ENCODE measurements around the gene MAPK10.
"Not testable (repeated sequence)": the region's sequence is repeated elsewhere in the genome, so short reads cannot be mapped to it uniquely, and the experiment has no call there.

The MAPK10 gene

DNA sequence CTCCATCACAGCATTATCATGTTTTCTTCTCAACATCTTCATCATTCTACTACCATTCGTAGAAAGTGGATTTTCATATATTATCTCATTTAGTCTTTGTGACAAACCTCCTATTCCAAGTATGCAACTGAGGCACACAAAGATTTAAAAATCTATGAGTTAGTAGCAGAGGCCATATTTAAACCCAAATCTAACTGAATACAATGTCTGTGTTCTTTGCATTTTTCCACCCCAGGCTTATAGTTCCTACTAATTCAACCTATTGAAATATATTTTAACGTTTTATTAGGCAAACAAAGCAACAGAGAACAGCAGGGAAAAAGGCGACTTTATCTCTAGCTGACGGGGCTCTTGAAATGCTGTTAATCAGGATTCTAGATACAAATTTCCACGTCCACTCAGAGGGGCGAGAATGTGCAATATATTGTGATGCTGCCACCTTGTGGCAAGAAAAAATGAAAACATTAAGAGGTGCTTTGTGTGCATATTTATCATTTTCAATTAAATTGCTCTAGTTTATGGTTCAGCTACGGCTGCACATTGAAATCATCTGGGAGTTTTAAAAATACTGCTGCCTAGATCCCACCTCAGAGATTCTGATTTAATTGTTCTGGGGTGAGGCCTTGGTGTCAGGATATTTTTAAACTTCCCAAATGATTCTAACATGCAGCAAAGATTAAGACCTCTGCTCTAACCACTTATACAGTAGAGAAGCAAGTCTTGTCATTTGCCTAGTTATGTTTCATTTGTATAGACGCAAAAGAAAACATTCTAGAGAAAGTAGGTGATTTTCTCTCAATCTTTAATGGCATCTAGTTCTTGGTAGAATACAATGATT, 315.9 kb downstream of the MAPK10 start:
- Histone ChIP-seq H3K27ac (ENCODE audit: low read depth, low read length) (no peak overlapping the region), H3K9me3 (ENCODE audit: control insufficient read depth in 5 of 5, low read length in 5 of 5) (no peaks in the 10 kb centered on the region), H3K4me1 (ENCODE audit: control insufficient read depth in 5 of 5, insufficient read depth in 5 of 5, low read length in 5 of 5) (peaks cover 0 to 4% (median 3%) of the 10 kb centered on the region in 5 donors), H3K36me3 (ENCODE audit: control insufficient read depth in 5 of 5, insufficient read depth in 5 of 5, low read length in 5 of 5) (peaks cover 0 to 4% (median 0%) of the 10 kb centered on the region in 5 donors), H3K27me3 (ENCODE audit: control insufficient read depth in 5 of 5, insufficient read depth in 4 of 5, low read length in 5 of 5) (no peaks in the 10 kb centered on the region), H3K9ac (ENCODE audit: low read length in 5 of 5) (no peak overlapping the region), H3K4me3 (ENCODE audit: low read depth in 1 of 5, low read length in 5 of 5) (peak overlapping the region in 1 of 5 donors; percentile 35)

DNA sequence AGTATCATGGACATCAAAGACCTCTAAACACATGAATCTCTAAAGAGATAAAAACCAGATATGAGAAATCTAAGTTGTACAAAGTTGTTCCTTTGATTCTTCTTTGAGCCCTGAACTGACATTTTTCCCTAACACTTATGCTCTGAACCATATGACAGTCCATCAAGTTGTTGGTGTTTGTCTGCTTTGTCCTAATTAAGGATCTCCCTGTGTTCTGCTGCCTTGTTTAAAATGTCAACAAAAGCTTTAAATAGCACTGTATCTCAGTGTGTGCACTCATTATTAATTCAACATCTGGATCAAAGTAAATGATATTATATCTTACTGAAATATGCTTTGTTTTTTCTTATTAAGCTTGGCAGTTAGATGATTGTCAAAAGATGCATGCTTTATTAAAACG, 321.8 kb downstream of the MAPK10 start:
- Histone ChIP-seq H3K9me3 (ENCODE audit: control insufficient read depth in 5 of 5, low read length in 5 of 5) (no peaks in the 10 kb centered on the region), H3K27ac (ENCODE audit: low read depth, low read length) (no peak overlapping the region), H3K4me3 (ENCODE audit: low read depth in 1 of 5, low read length in 5 of 5) (no peak overlapping the region), H3K9ac (ENCODE audit: low read length in 5 of 5) (no peak overlapping the region), H3K4me1 (ENCODE audit: control insufficient read depth in 5 of 5, insufficient read depth in 5 of 5, low read length in 5 of 5) (peaks cover 0 to 10% (median 8%) of the 10 kb centered on the region in 5 donors), H3K36me3 (ENCODE audit: control insufficient read depth in 5 of 5, insufficient read depth in 5 of 5, low read length in 5 of 5) (peaks cover 0 to 4% (median 0%) of the 10 kb centered on the region in 5 donors), H3K27me3 (ENCODE audit: control insufficient read depth in 5 of 5, insufficient read depth in 4 of 5, low read length in 5 of 5) (no peaks in the 10 kb centered on the region)

- no peak overlapping the region for H3K27ac ChIP-seq (ENCODE audit: low read depth, low read length)
- no peaks in the 10 kb centered on the region for H3K9me3 ChIP-seq (ENCODE audit: control insufficient read depth in 5 of 5, low read length in 5 of 5)
- H3K27me3 ChIP-seq (ENCODE audit: control insufficient read depth in 5 of 5, insufficient read depth in 4 of 5, low read length in 5 of 5) = no peaks in the 10 kb centered on the region
- no peaks in the 10 kb centered on the region for H3K36me3 ChIP-seq (ENCODE audit: control insufficient read depth in 5 of 5, insufficient read depth in 5 of 5, low read length in 5 of 5)
- H3K4me3 ChIP-seq (ENCODE audit: low read depth in 1 of 5, low read length in 5 of 5) = no peak overlapping the region
- peaks cover 0 to 22% (median 19%) of the 10 kb centered on the region in 5 donors for H3K4me1 ChIP-seq (ENCODE audit: control insufficient read depth in 5 of 5, insufficient read depth in 5 of 5, low read length in 5 of 5)
- H3K9ac ChIP-seq (ENCODE audit: low read length in 5 of 5) = no peak overlapping the region
Observed at GRCh38 chr4:86036736-86037135, 323.1 kb downstream of the MAPK10 start.

DNA sequence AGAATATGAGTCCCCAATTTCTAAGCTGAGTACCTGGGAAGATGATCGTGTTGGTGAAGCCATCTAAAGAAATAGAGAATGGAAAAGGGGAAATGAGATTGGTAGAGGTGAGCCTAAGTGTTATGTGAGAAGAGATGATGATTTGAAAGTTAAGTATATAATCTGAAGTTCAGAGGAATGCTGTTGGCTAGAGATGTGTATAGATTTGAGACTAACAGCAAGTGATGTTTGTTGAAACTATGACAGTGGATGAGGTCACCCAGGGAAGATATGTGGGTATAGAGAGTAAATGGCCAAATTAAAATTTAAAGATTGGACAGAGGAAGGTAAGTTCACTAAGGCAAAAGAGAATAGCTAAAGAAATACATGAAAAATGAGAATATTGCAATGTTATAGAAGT, 324.2 kb downstream of the MAPK10 start:
- H3K4me1 ChIP-seq (ENCODE audit: control insufficient read depth in 5 of 5, insufficient read depth in 5 of 5, low read length in 5 of 5) = peaks cover 0 to 22% (median 19%) of the 10 kb centered on the region in 5 donors
- no peaks in the 10 kb centered on the region for H3K36me3 ChIP-seq (ENCODE audit: control insufficient read depth in 5 of 5, insufficient read depth in 5 of 5, low read length in 5 of 5)
- H3K4me3 ChIP-seq (ENCODE audit: low read depth in 1 of 5, low read length in 5 of 5) = no peak overlapping the region
- no peaks in the 10 kb centered on the region for H3K27me3 ChIP-seq (ENCODE audit: control insufficient read depth in 5 of 5, insufficient read depth in 4 of 5, low read length in 5 of 5)
- no peak overlapping the region for H3K9ac ChIP-seq (ENCODE audit: low read length in 5 of 5)
- H3K9me3 ChIP-seq (ENCODE audit: control insufficient read depth in 5 of 5, low read length in 5 of 5) = no peaks in the 10 kb centered on the region
- no peak overlapping the region for H3K27ac ChIP-seq (ENCODE audit: low read depth, low read length)

GRCh38 chr4:86034616-86035015, 325.2 kb downstream of the MAPK10 start:
- Histone ChIP-seq H3K27ac (ENCODE audit: low read depth, low read length) (no peak overlapping the region), H3K9ac (ENCODE audit: low read length in 5 of 5) (no peak overlapping the region), H3K4me3 (ENCODE audit: low read depth in 1 of 5, low read length in 5 of 5) (no peak overlapping the region), H3K36me3 (ENCODE audit: control insufficient read depth in 5 of 5, insufficient read depth in 5 of 5, low read length in 5 of 5) (no peaks in the 10 kb centered on the region), H3K9me3 (ENCODE audit: control insufficient read depth in 5 of 5, low read length in 5 of 5) (no peaks in the 10 kb centered on the region), H3K4me1 (ENCODE audit: control insufficient read depth in 5 of 5, insufficient read depth in 5 of 5, low read length in 5 of 5) (peaks cover 0 to 22% (median 19%) of the 10 kb centered on the region in 5 donors), H3K27me3 (ENCODE audit: control insufficient read depth in 5 of 5, insufficient read depth in 4 of 5, low read length in 5 of 5) (no peaks in the 10 kb centered on the region)

DNA sequence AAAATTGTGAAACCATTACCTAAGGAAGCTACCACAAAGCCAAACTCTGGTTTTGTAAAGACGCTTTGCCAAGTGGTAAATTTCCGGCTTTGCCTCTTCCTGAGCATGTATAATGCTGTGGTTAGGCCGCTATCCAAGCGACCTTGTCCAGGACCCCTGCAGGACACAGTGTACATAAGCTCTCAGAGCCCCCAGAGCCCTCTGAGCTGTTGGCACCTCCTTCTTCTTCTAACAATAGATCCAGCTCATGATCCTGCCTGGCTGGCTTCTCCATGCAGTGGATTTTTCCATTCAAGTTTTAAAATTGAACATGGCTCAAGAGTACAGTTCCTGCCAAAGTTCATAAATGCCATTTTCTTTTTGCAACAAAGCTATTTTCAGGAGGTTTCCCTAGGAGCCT, 326.7 kb downstream of the MAPK10 start:
- H3K27ac ChIP-seq (ENCODE audit: low read depth, low read length) = peak overlapping the region; percentile 69
- H3K27me3 ChIP-seq (ENCODE audit: control insufficient read depth in 5 of 5, insufficient read depth in 4 of 5, low read length in 5 of 5) = no peaks in the 10 kb centered on the region
- H3K9me3 ChIP-seq (ENCODE audit: control insufficient read depth in 5 of 5, low read length in 5 of 5) = no peaks in the 10 kb centered on the region
- no peaks in the 10 kb centered on the region for H3K36me3 ChIP-seq (ENCODE audit: control insufficient read depth in 5 of 5, insufficient read depth in 5 of 5, low read length in 5 of 5)
- H3K9ac ChIP-seq (ENCODE audit: low read length in 5 of 5) = peak overlapping the region in 1 of 5 donors; percentile 38
- H3K4me1 ChIP-seq (ENCODE audit: control insufficient read depth in 5 of 5, insufficient read depth in 5 of 5, low read length in 5 of 5) = peaks cover 0 to 22% (median 19%) of the 10 kb centered on the region in 5 donors
- H3K4me3 ChIP-seq (ENCODE audit: low read depth in 1 of 5, low read length in 5 of 5) = peak overlapping the region in 2 of 5 donors; percentile 8 to 54

DNA sequence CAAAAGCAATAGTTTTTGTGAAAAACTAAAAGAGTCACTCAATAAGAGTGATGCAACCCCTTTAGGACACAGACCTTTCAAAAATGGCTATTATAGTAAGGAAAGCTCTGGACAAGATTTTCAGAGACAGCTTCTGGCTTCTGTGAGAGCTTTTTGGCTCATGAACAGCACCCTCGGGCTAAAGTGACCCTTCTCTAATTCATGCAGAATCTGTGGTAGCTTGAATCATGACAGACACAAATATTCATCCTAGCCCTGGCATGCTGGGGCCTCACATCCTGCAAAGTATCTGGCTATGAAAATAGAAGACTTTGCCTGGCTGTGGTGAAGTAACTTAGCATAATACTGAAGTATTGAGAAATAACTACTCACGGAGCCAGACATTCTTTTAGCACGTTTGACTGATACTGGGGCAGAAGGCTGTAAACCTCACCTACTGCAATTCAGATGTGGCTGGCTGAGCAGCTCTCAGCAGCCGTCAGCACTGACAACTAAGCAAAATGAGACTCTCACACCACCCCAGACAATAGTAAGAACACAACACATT, 327.3 kb downstream of the MAPK10 start:
- Histone ChIP-seq H3K36me3 (ENCODE audit: control insufficient read depth in 5 of 5, insufficient read depth in 5 of 5, low read length in 5 of 5) (peaks cover 0 to 6% (median 0%) of the 10 kb centered on the region in 5 donors), H3K9me3 (ENCODE audit: control insufficient read depth in 5 of 5, low read length in 5 of 5) (no peaks in the 10 kb centered on the region), H3K27me3 (ENCODE audit: control insufficient read depth in 5 of 5, insufficient read depth in 4 of 5, low read length in 5 of 5) (no peaks in the 10 kb centered on the region), H3K9ac (ENCODE audit: low read length in 5 of 5) (peak overlapping the region in 1 of 5 donors; percentile 38), H3K27ac (ENCODE audit: low read depth, low read length) (peak overlapping the region; percentile 69), H3K4me1 (ENCODE audit: control insufficient read depth in 5 of 5, insufficient read depth in 5 of 5, low read length in 5 of 5) (peaks cover 0 to 22% (median 19%) of the 10 kb centered on the region in 5 donors), H3K4me3 (ENCODE audit: low read depth in 1 of 5, low read length in 5 of 5) (peak overlapping the region in 2 of 5 donors; percentile 8 to 54)

- H3K36me3 ChIP-seq (ENCODE audit: control insufficient read depth in 5 of 5, insufficient read depth in 5 of 5, low read length in 5 of 5) = peaks cover 0 to 6% (median 0%) of the 10 kb centered on the region in 5 donors
- no peak overlapping the region for H3K9ac ChIP-seq (ENCODE audit: low read length in 5 of 5)
- no peaks in the 10 kb centered on the region for H3K27me3 ChIP-seq (ENCODE audit: control insufficient read depth in 5 of 5, insufficient read depth in 4 of 5, low read length in 5 of 5)
- no peaks in the 10 kb centered on the region for H3K9me3 ChIP-seq (ENCODE audit: control insufficient read depth in 5 of 5, low read length in 5 of 5)
- peaks cover 0 to 22% (median 19%) of the 10 kb centered on the region in 5 donors for H3K4me1 ChIP-seq (ENCODE audit: control insufficient read depth in 5 of 5, insufficient read depth in 5 of 5, low read length in 5 of 5)
- H3K27ac ChIP-seq (ENCODE audit: low read depth, low read length) = peak overlapping the region; percentile 69
- H3K4me3 ChIP-seq (ENCODE audit: low read depth in 1 of 5, low read length in 5 of 5) = no peak overlapping the region
Observed at GRCh38 chr4:86031927-86032326, 327.9 kb downstream of the MAPK10 start.

GRCh38 chr4:86026720-86027119, 333.1 kb downstream of the MAPK10 start:
- Histone ChIP-seq H3K4me1 (ENCODE audit: control insufficient read depth in 5 of 5, insufficient read depth in 5 of 5, low read length in 5 of 5) (no peaks in the 10 kb centered on the region), H3K9me3 (ENCODE audit: control insufficient read depth in 5 of 5, low read length in 5 of 5) (no peaks in the 10 kb centered on the region), H3K27me3 (ENCODE audit: control insufficient read depth in 5 of 5, insufficient read depth in 4 of 5, low read length in 5 of 5) (no peaks in the 10 kb centered on the region), H3K9ac (ENCODE audit: low read length in 5 of 5) (no peak overlapping the region), H3K36me3 (ENCODE audit: control insufficient read depth in 5 of 5, insufficient read depth in 5 of 5, low read length in 5 of 5) (peaks cover 0 to 6% (median 0%) of the 10 kb centered on the region in 5 donors), H3K4me3 (ENCODE audit: low read depth in 1 of 5, low read length in 5 of 5) (no peak overlapping the region), H3K27ac (ENCODE audit: low read depth, low read length) (no peak overlapping the region)

DNA sequence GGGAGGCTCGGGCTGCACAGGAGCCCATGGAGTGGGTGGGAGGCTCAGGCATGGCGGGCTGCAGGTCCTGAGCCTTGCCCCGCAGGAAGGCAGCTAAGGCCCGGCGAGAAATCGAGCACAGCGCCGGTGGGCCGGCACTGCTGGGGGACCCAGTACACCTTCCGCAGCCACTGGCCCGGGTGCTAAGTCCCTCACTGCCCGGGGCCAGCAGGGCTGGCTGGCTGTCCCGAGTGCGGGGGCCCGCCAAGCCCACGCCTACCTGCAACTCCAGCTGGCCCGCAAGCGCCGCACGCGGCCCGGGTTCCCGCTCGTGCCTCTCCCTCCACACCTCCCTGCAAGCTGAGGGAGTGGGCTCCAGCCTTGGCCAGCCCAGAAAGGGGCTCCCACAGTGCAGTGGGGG, 338.2 kb downstream of the MAPK10 start:
- not testable (repeated sequence) for H3K4me1 ChIP-seq (ENCODE audit: control insufficient read depth in 5 of 5, insufficient read depth in 5 of 5, low read length in 5 of 5)

More for the DNA sequence above, 338.2 kb downstream of the MAPK10 start:
- not testable (repeated sequence) for H3K9me3 ChIP-seq (ENCODE audit: control insufficient read depth in 5 of 5, low read length in 5 of 5); H3K27me3 ChIP-seq (ENCODE audit: control insufficient read depth in 5 of 5, insufficient read depth in 4 of 5, low read length in 5 of 5); H3K9ac ChIP-seq (ENCODE audit: low read length in 5 of 5); H3K27ac ChIP-seq (ENCODE audit: low read depth, low read length); H3K4me3 ChIP-seq (ENCODE audit: low read depth in 1 of 5, low read length in 5 of 5); H3K36me3 ChIP-seq (ENCODE audit: control insufficient read depth in 5 of 5, insufficient read depth in 5 of 5, low read length in 5 of 5)
